GM12878 (cell line): ENCODE results near the gene ZNF425. TPM values are rescaled to one million over a fixed set of nuclear protein-coding genes. Genes with fewer than 3 reads are reported as not detected.

Experiments used
- BACH1 ChIP-seq: fragments of 450-650 bp; IDR thresholded peaks from 2 replicates; pipeline ENCODE4 v1.6.1; 2017; ENCODE audit warnings: mild to moderate bottlenecking, borderline replicate concordance
- BHLHE40 ChIP-seq, 2 experiments: fragments of 450-650 bp in 1 of 2; IDR thresholded peaks; 2 replicates each; pipeline ENCODE4 v1.6.1; 2011 to 2017; ENCODE audit warnings: low read depth in 2 of 2, borderline replicate concordance in 1 of 2, improper control_type of control experiment in 1 of 2, low read length in 1 of 2, mild to moderate bottlenecking in 1 of 2
- CBX5 ChIP-seq: sonication (generic); IDR thresholded peaks from 2 replicates; pipeline ENCODE4 v1.6.1; 2016; ENCODE audit warnings: low read depth, moderate library complexity, mild to moderate bottlenecking, inconsistent platforms
- CREB1 ChIP-seq: IDR thresholded peaks from 2 replicates; pipeline ENCODE4 v1.6.1; 2012; ENCODE audit warnings: low read depth, mild to moderate bottlenecking, inconsistent platforms
- EGR1 ChIP-seq, 2 experiments: IDR thresholded peaks; 1 replicate in 1 of 2; 2 replicates in 1 of 2; pipeline ENCODE4 v1.6.1; 2011 to 2012; ENCODE audit warnings: low read depth in 2 of 2, low read length in 2 of 2, borderline replicate concordance in 1 of 2, mild to moderate bottlenecking in 1 of 2, moderate library complexity in 1 of 2
- IKZF2 ChIP-seq, 2 experiments: fragments of 450-650 bp; IDR thresholded peaks; 2 replicates each; pipeline ENCODE4 v1.6.1; 2017; ENCODE audit warnings: mild to moderate bottlenecking in 2 of 2, moderate library complexity in 2 of 2
- KAT2A ChIP-seq: conservative IDR thresholded peaks from 2 replicates; pipeline ENCODE4 v1.6.1; 2011; ENCODE audit warnings: low read depth, low read length; ENCODE audit not compliant: control insufficient read depth
- LARP7 ChIP-seq: fragments of 450-650 bp; IDR thresholded peaks from 2 replicates; pipeline ENCODE4 v1.6.1; 2017; ENCODE audit warnings: mild to moderate bottlenecking
- NKRF ChIP-seq: fragments of 450-650 bp; conservative IDR thresholded peaks from 2 replicates; pipeline ENCODE4 v1.6.1; 2017; ENCODE audit warnings: mild to moderate bottlenecking, moderate library complexity
- NR2C1 ChIP-seq: fragments of 450-650 bp; IDR thresholded peaks from 2 replicates; pipeline ENCODE4 v1.6.1; 2017; ENCODE audit warnings: antibody characterized with exemption, mild to moderate bottlenecking, moderate library complexity
- PAX5 ChIP-seq: IDR thresholded peaks from 2 replicates; pipeline ENCODE4 v1.6.1; 2011; ENCODE audit warnings: low read depth, low read length, borderline replicate concordance
- PAX8 ChIP-seq: fragments of 450-650 bp; IDR thresholded peaks from 2 replicates; pipeline ENCODE4 v1.6.1; 2017; ENCODE audit warnings: mild to moderate bottlenecking, moderate library complexity
- RUNX3 ChIP-seq: IDR thresholded peaks from 2 replicates; pipeline ENCODE4 v1.6.1; 2012; ENCODE audit warnings: low read length, inconsistent platforms
- SIN3A ChIP-seq: IDR thresholded peaks from 2 replicates; pipeline ENCODE4 v1.6.1; 2012; ENCODE audit warnings: low read depth, low read length, improper control_type of control experiment
- TCF12 ChIP-seq: IDR thresholded peaks from 2 replicates; pipeline ENCODE4 v1.6.1; 2011; ENCODE audit warnings: low read depth, mild to moderate bottlenecking, low read length
- YY1 ChIP-seq: IDR thresholded peaks from 2 replicates; pipeline ENCODE4 v1.6.1; 2011; ENCODE audit warnings: low read depth, mild to moderate bottlenecking, low read length
- polyA plus RNA-seq, 11 experiments: library from polyadenylated mRNA; depleted of rRNA in 4 of 11; unstranded in 6 of 11; stranded (reverse) in 5 of 11; fragments of >200 nt; fragmentation: Nextera tagmentation in 4 of 11; fragmentation: Illumina TruSeq in 1 of 11; extraction: Ambion mirVana in 4 of 11; extraction: Trizol in 1 of 11; gene quantifications; 1 replicate in 1 of 11; 2 replicates in 10 of 11; pipeline versions ENCODE4 v1.2.1 to v1.2.3, GENCODE V29; 2011 to 2016; ENCODE audit warnings: inconsistent platforms in 2 of 11, missing spikeins in 2 of 11, low read depth in 1 of 11
- total RNA-seq, 4 experiments: library from RNA; depleted of rRNA in 3 of 4; stranded (reverse); fragments of >200 nt in 3 of 4; fragmentation: Illumina TruSeq in 1 of 4; extraction: Trizol in 1 of 4; gene quantifications; 2 replicates each; pipeline versions ENCODE4 v1.2.1 to v1.2.3, GENCODE V29; 2013 to 2021
- TF ChIP-seq, protein P1 (sequence below): IDR thresholded peaks from 2 replicates; pipeline ENCODE4 v1.6.1; 2012; ENCODE audit warnings: mild to moderate bottlenecking, low read depth, low read length
- TF ChIP-seq, protein P2 (sequence below): IDR thresholded peaks from 2 replicates; pipeline ENCODE4 v1.6.1; 2011; ENCODE audit warnings: borderline replicate concordance, low read depth, mild to moderate bottlenecking, moderate library complexity, mixed read lengths, low read length; ENCODE audit not compliant: insufficient read depth; ENCODE audit errors: extremely low read length

Gene ZNF425
- total and polyA plus RNA-seq, 10 of the 15 experiments (the other 5 are each of a cell fraction or from before 2014, with no cell fraction given) = 0.19 to 1.8 (median 0.91) TPM

GRCh38 chr7:149147752-149148653, 21.9 kb upstream of the ZNF425 start (continued):
- TF ChIP-seq, protein P1, sequence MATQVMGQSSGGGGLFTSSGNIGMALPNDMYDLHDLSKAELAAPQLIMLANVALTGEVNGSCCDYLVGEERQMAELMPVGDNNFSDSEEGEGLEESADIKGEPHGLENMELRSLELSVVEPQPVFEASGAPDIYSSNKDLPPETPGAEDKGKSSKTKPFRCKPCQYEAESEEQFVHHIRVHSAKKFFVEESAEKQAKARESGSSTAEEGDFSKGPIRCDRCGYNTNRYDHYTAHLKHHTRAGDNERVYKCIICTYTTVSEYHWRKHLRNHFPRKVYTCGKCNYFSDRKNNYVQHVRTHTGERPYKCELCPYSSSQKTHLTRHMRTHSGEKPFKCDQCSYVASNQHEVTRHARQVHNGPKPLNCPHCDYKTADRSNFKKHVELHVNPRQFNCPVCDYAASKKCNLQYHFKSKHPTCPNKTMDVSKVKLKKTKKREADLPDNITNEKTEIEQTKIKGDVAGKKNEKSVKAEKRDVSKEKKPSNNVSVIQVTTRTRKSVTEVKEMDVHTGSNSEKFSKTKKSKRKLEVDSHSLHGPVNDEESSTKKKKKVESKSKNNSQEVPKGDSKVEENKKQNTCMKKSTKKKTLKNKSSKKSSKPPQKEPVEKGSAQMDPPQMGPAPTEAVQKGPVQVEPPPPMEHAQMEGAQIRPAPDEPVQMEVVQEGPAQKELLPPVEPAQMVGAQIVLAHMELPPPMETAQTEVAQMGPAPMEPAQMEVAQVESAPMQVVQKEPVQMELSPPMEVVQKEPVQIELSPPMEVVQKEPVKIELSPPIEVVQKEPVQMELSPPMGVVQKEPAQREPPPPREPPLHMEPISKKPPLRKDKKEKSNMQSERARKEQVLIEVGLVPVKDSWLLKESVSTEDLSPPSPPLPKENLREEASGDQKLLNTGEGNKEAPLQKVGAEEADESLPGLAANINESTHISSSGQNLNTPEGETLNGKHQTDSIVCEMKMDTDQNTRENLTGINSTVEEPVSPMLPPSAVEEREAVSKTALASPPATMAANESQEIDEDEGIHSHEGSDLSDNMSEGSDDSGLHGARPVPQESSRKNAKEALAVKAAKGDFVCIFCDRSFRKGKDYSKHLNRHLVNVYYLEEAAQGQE = no peak
- TF ChIP-seq PAX8 = no peak
- TF ChIP-seq EGR1 (IDR thresholded peaks at IDR 0.05; ENCODE audit: borderline replicate concordance in 1 of 2, low read depth in 2 of 2, low read length in 2 of 2) = peak in 1 of 2 experiments; percentile 75; a peak in 1 of 3 replicates
- TF ChIP-seq SIN3A = peak; percentile 56; the same call in 1 of the 2 replicates
- TF ChIP-seq PAX5 = 0 out of 2 replicates have a peak, but pooled peaks have one; percentile 6
- TF ChIP-seq, protein P2, sequence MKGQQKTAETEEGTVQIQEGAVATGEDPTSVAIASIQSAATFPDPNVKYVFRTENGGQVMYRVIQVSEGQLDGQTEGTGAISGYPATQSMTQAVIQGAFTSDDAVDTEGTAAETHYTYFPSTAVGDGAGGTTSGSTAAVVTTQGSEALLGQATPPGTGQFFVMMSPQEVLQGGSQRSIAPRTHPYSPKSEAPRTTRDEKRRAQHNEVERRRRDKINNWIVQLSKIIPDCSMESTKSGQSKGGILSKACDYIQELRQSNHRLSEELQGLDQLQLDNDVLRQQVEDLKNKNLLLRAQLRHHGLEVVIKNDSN = no peak
- TF ChIP-seq BACH1 = 0 out of 2 replicates have a peak, but pooled peaks have one; percentile 15
- peak; percentile 61; the same call in 1 of the 2 replicates for TF ChIP-seq NKRF
- peak; percentile 33; the same call in 1 of the 2 replicates for TF ChIP-seq LARP7
- no peak for TF ChIP-seq NR2C1
- peak; percentile 24; the same call in 1 of the 2 replicates for TF ChIP-seq CREB1
- peak; percentile 73; the same call in 1 of the 2 replicates for TF ChIP-seq CBX5
- TF ChIP-seq IKZF2 (IDR thresholded peaks at IDR 0.05) = 0 out of 4 replicates have a peak, but pooled peaks of 1 of the 2 experiments have one; percentile 15
- TF ChIP-seq RUNX3 = peak; percentile 47; the same call in 1 of the 2 replicates
- peak; percentile 79 for TF ChIP-seq YY1
- 0 out of 2 replicates have a peak, but pooled peaks have one; percentile 1 for TF ChIP-seq TCF12
- TF ChIP-seq KAT2A = no peak
- peak in 1 of 2 experiments; percentile 68; a peak in 2 of 4 replicates for TF ChIP-seq BHLHE40 (IDR thresholded peaks at IDR 0.05; ENCODE audit: borderline replicate concordance in 1 of 2, low read depth in 2 of 2, low read length in 1 of 2)
